ENCODE data around the gene UQCRFS1.

GRCh38 chr19:29162694-29163093 is 50.3 kb downstream of the UQCRFS1 start:
- TF ChIP-seq CTCF (IDR thresholded peaks at IDR 0.05) (no peak), EZH2 (IDR thresholded peaks at IDR 0.05; ENCODE audit: borderline replicate concordance, insufficient read depth, low read depth, low read length, poor library complexity, severe bottlenecking) (no peak)

Data from B cell (primary cell).